ENCODE measurements around the gene FAM181B.
"Not testable (repeated sequence)": the region's sequence is repeated elsewhere in the genome, so short reads cannot be mapped to it uniquely, and the experiment has no call there.

Gene FAM181B

GRCh38 chr11:82711648-82712047, 22.0 kb downstream of the FAM181B start:
- no peak for TF ChIP-seq CTCF (conservative IDR thresholded peaks at IDR 0.05; ENCODE audit: low read depth, low read length)
- H3K4me3 ChIP-seq (ENCODE audit: low read depth, low read length) = no peak overlapping the region

GRCh38 chr11:82703796-82704195, 29.9 kb downstream of the FAM181B start:
- TF ChIP-seq CTCF (conservative IDR thresholded peaks at IDR 0.05; ENCODE audit: low read depth, low read length) = no peak
- DNase-seq (ENCODE audit: low read depth) = no peak
- no peak overlapping the region for H3K4me3 ChIP-seq (ENCODE audit: low read depth, low read length)

More at GRCh38 chr11:82711648-82712047, 22.0 kb downstream of the FAM181B start:
- no peak for DNase-seq (ENCODE audit: low read depth)

- no peak for DNase-seq (ENCODE audit: low read depth)
- TF ChIP-seq CTCF (conservative IDR thresholded peaks at IDR 0.05; ENCODE audit: low read depth, low read length) = no peak
- H3K4me3 ChIP-seq (ENCODE audit: low read depth, low read length) = no peak overlapping the region
Observed at GRCh38 chr11:82703226-82703625, 30.4 kb downstream of the FAM181B start.

- DNase-seq (ENCODE audit: low read depth) = peak; percentile 65
- TF ChIP-seq CTCF (conservative IDR thresholded peaks at IDR 0.05; ENCODE audit: low read depth, low read length) = peak; percentile 76
Observed at GRCh38 chr11:82701847-82702520, 31.7 kb downstream of the FAM181B start.

GRCh38 chr11:82698576-82699352, 34.9 kb downstream of the FAM181B start:
- TF ChIP-seq CTCF (conservative IDR thresholded peaks at IDR 0.05; ENCODE audit: low read depth, low read length) = no peak
- H3K4me3 ChIP-seq (ENCODE audit: low read depth, low read length) = no peak overlapping the region
- DNase-seq (ENCODE audit: low read depth) = no peak

More at GRCh38 chr11:82701847-82702520, 31.7 kb downstream of the FAM181B start:
- H3K4me3 ChIP-seq (ENCODE audit: low read depth, low read length) = no peak overlapping the region

- no peak for TF ChIP-seq CTCF (conservative IDR thresholded peaks at IDR 0.05; ENCODE audit: low read depth, low read length)
- no peak for DNase-seq (ENCODE audit: low read depth)
- no peak overlapping the region for H3K4me3 ChIP-seq (ENCODE audit: low read depth, low read length)
Observed at GRCh38 chr11:82692981-82693380, 40.7 kb downstream of the FAM181B start.

- H3K4me3 ChIP-seq (ENCODE audit: low read depth, low read length) = peak overlapping the region; percentile 41
- not testable (repeated sequence) for DNase-seq (ENCODE audit: low read depth)
Observed at GRCh38 chr11:82689347-82689746, 44.3 kb downstream of the FAM181B start.

Data from choroid plexus epithelial cell (primary cell).